ENCODE data around the gene KCNQ1. TPM values are rescaled to one million over a fixed set of nuclear protein-coding genes. Genes with fewer than 3 reads are reported as not detected.

The KCNQ1 gene
- total and polyA plus RNA-seq, 9 donors: 1.4 to 17.2 (median 3.8) TPM

- intact Hi-C loops (cut with DNase I): no loop called here
- Histone ChIP-seq H3K9me3 (no peaks in the 10 kb centered on the region), H3K36me3 (no peaks in the 10 kb centered on the region), H3K4me3 (no peak overlapping the region), H3K27ac (no peak overlapping the region), H3K4me1 (ENCODE audit: insufficient read depth) (no peaks in the 10 kb centered on the region), H3K27me3 (no peaks in the 10 kb centered on the region)
- DNase-seq: peak in 3 of 5 donors; percentile 5 to 21 (median 8)
- TF ChIP-seq POLR2A (IDR thresholded peaks at IDR 0.05): no peak
- no peak for TF ChIP-seq CTCF (IDR thresholded peaks at IDR 0.05)
- TF ChIP-seq EP300 (IDR thresholded peaks at IDR 0.05): no peak
- 90 to 91% (median 91%) methylated on average over 16 of the region's 16 CpGs for WGBS, 3 donors
Measured at GRCh38 chr11:2554338-2555207, 109.8 kb downstream of the KCNQ1 start.

- peak in 3 of 5 donors; percentile 6 to 12 (median 7) for DNase-seq
- Histone ChIP-seq H3K4me3 (no peak overlapping the region), H3K27me3 (no peaks in the 10 kb centered on the region), H3K36me3 (no peaks in the 10 kb centered on the region), H3K9me3 (no peaks in the 10 kb centered on the region), H3K27ac (no peak overlapping the region), H3K4me1 (ENCODE audit: insufficient read depth) (no peaks in the 10 kb centered on the region)
- intact Hi-C loops (cut with DNase I): no loop called here
- TF ChIP-seq EP300 (IDR thresholded peaks at IDR 0.05) (no peak), POLR2A (IDR thresholded peaks at IDR 0.05) (no peak), CTCF (IDR thresholded peaks at IDR 0.05) (no peak)
- 87 to 93% (median 89%) methylated on average over 11 of the region's 11 CpGs for whole genome bisulfite sequencing, 3 donors
Measured at GRCh38 chr11:2555336-2555735, 110.5 kb downstream of the KCNQ1 start.

- H3K27ac ChIP-seq: no peak overlapping the region
- no peaks in the 10 kb centered on the region for H3K4me1 ChIP-seq (ENCODE audit: insufficient read depth)
- TF ChIP-seq POLR2A (IDR thresholded peaks at IDR 0.05) (no peak), CTCF (IDR thresholded peaks at IDR 0.05) (no peak), EP300 (IDR thresholded peaks at IDR 0.05) (no peak)
- no peaks in the 10 kb centered on the region for H3K36me3 ChIP-seq
- peak in 2 of 5 donors; percentile 9 to 17 for DNase-seq
- intact Hi-C loops (cut with DNase I): no loop called here
- H3K27me3 ChIP-seq: no peaks in the 10 kb centered on the region
- H3K9me3 ChIP-seq: no peaks in the 10 kb centered on the region
- WGBS, 3 donors: 85 to 94% (median 85%) methylated on average over 12 of the region's 12 CpGs
- H3K4me3 ChIP-seq: no peak overlapping the region
Measured at GRCh38 chr11:2555891-2556290, 111.1 kb downstream of the KCNQ1 start.

GRCh38 chr11:2557381-2557780 lies 112.6 kb downstream of the KCNQ1 start:
- no peaks in the 10 kb centered on the region for H3K9me3 ChIP-seq
- DNase-seq: peak in 1 of 5 donors; percentile 13
- H3K27me3 ChIP-seq: no peaks in the 10 kb centered on the region
- no peaks in the 10 kb centered on the region for H3K36me3 ChIP-seq
- no peaks in the 10 kb centered on the region for H3K4me1 ChIP-seq (ENCODE audit: insufficient read depth)
- no peak overlapping the region for H3K27ac ChIP-seq
- intact Hi-C loops (cut with DNase I): no loop called here
- H3K4me3 ChIP-seq: no peak overlapping the region
- TF ChIP-seq EP300 (IDR thresholded peaks at IDR 0.05) (no peak), POLR2A (IDR thresholded peaks at IDR 0.05) (no peak), CTCF (IDR thresholded peaks at IDR 0.05) (no peak)
- 96 to 98% (median 98%) methylated on average over 4 of the region's 4 CpGs for WGBS, 3 donors
